Measurements from ENCODE around the gene BHMT2. TPM values are rescaled to one million over a fixed set of nuclear protein-coding genes. Genes with fewer than 3 reads are reported as not detected.

Gene BHMT2
- total and polyA plus RNA-seq, 2 of the 13 experiments (the other 11 are each of a cell fraction or from before 2014, with no cell fraction given), result 13.8 to 18.8 TPM

DNA sequence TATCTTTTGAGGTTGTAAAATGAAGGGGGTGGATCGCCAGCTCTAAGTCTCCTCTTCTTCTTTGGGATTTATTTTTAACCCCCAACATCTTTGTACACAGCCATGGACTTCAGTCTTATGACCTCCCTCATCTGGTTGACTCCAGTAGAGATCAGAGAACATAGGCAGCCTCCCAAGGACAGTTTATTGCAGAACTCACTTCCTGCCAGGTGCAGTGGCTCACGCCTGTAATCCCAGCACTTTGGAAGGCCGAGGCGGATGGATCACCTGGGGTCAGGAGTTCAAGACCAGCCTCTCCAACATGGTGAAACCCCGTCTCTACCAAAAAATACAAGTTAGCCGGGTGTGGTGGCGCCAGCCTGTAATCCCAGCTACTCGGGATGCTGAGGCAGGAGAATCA lies 39.2 kb downstream of the BHMT2 start (continued):
- no peak for TF ChIP-seq ZNF772 (CRISPR knock-in tag; IDR thresholded peaks at IDR 0.05)
- TF ChIP-seq, protein P1, sequence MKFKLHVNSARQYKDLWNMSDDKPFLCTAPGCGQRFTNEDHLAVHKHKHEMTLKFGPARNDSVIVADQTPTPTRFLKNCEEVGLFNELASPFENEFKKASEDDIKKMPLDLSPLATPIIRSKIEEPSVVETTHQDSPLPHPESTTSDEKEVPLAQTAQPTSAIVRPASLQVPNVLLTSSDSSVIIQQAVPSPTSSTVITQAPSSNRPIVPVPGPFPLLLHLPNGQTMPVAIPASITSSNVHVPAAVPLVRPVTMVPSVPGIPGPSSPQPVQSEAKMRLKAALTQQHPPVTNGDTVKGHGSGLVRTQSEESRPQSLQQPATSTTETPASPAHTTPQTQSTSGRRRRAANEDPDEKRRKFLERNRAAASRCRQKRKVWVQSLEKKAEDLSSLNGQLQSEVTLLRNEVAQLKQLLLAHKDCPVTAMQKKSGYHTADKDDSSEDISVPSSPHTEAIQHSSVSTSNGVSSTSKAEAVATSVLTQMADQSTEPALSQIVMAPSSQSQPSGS (CRISPR knock-in tag; IDR thresholded peaks at IDR 0.05), result no peak
- no peak for TF ChIP-seq PCBP1 (IDR thresholded peaks at IDR 0.05; ENCODE audit: borderline replicate concordance, low read depth, low read length)
- no peak for TF ChIP-seq ATAD3A (CRISPR knock-in tag; IDR thresholded peaks at IDR 0.05)
- TF ChIP-seq ZNF496 (CRISPR knock-in tag; IDR thresholded peaks at IDR 0.05; ENCODE audit: insufficient replicate concordance), result no peak
- no peak for TF ChIP-seq MXI1 (IDR thresholded peaks at IDR 0.05; ENCODE audit: borderline replicate concordance, low read depth, low read length)
- TF ChIP-seq MTF2 (CRISPR knock-in tag; IDR thresholded peaks at IDR 0.05; ENCODE audit: borderline replicate concordance), result no peak
- peak; percentile 83 for TF ChIP-seq MEF2D (CRISPR knock-in tag; IDR thresholded peaks at IDR 0.05)
- TF ChIP-seq NONO (IDR thresholded peaks at IDR 0.05), result no peak
- no peak for TF ChIP-seq NONO (CRISPR knock-in tag; conservative IDR thresholded peaks at IDR 0.05)
- no peak for TF ChIP-seq CENPX (CRISPR knock-in tag; IDR thresholded peaks at IDR 0.05)
- no peak for TF ChIP-seq POLR2AphosphoS2 (IDR thresholded peaks at IDR 0.05; ENCODE audit: low read depth, low read length)
- no peak for TF ChIP-seq ZNF207 (IDR thresholded peaks at IDR 0.05; ENCODE audit: borderline replicate concordance)
- no peak for TF ChIP-seq POLR2AphosphoS5 (IDR thresholded peaks at IDR 0.05; ENCODE audit: low read depth, low read length)
- TF ChIP-seq, protein P2, sequence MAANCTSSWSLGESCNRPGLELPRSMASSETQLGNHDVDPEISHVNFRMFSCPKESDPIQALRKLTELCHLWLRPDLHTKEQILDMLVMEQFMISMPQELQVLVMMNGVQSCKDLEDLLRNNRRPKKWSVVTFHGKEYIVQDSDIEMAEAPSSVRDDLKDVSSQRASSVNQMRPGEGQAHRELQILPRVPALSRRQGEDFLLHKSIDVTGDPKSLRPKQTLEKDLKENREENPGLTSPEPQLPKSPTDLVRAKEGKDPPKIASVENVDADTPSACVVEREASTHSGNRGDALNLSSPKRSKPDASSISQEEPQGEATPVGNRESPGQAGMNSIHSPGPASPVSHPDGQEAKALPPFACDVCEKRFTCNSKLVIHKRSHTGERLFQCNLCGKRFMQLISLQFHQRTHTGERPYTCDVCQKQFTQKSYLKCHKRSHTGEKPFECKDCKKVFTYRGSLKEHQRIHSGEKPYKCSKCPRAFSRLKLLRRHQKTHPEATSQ (CRISPR knock-in tag; IDR thresholded peaks at IDR 0.05; ENCODE audit: borderline replicate concordance), result no peak
- no peak for TF ChIP-seq HNRNPH1 (optimal IDR thresholded peaks at IDR 0.05; ENCODE audit: low read depth, low read length)
- TF ChIP-seq MBD4 (IDR thresholded peaks at IDR 0.05; ENCODE audit: borderline replicate concordance, low read length), result no peak
- no peak for TF ChIP-seq CBX2 (IDR thresholded peaks at IDR 0.05; ENCODE audit: low read depth, low read length)
- peak; percentile 71; the same call in 1 of the 2 replicates for TF ChIP-seq CBX2 (CRISPR knock-in tag; IDR thresholded peaks at IDR 0.05; ENCODE audit: low read depth)
- no peak for TF ChIP-seq ZNF264 (CRISPR knock-in tag; IDR thresholded peaks at IDR 0.05)
- TF ChIP-seq ZSCAN12 (CRISPR knock-in tag; IDR thresholded peaks at IDR 0.05), result no peak
- no peak for TF ChIP-seq HOXA5 (CRISPR knock-in tag; IDR thresholded peaks at IDR 0.05)
- TF ChIP-seq, protein P3, sequence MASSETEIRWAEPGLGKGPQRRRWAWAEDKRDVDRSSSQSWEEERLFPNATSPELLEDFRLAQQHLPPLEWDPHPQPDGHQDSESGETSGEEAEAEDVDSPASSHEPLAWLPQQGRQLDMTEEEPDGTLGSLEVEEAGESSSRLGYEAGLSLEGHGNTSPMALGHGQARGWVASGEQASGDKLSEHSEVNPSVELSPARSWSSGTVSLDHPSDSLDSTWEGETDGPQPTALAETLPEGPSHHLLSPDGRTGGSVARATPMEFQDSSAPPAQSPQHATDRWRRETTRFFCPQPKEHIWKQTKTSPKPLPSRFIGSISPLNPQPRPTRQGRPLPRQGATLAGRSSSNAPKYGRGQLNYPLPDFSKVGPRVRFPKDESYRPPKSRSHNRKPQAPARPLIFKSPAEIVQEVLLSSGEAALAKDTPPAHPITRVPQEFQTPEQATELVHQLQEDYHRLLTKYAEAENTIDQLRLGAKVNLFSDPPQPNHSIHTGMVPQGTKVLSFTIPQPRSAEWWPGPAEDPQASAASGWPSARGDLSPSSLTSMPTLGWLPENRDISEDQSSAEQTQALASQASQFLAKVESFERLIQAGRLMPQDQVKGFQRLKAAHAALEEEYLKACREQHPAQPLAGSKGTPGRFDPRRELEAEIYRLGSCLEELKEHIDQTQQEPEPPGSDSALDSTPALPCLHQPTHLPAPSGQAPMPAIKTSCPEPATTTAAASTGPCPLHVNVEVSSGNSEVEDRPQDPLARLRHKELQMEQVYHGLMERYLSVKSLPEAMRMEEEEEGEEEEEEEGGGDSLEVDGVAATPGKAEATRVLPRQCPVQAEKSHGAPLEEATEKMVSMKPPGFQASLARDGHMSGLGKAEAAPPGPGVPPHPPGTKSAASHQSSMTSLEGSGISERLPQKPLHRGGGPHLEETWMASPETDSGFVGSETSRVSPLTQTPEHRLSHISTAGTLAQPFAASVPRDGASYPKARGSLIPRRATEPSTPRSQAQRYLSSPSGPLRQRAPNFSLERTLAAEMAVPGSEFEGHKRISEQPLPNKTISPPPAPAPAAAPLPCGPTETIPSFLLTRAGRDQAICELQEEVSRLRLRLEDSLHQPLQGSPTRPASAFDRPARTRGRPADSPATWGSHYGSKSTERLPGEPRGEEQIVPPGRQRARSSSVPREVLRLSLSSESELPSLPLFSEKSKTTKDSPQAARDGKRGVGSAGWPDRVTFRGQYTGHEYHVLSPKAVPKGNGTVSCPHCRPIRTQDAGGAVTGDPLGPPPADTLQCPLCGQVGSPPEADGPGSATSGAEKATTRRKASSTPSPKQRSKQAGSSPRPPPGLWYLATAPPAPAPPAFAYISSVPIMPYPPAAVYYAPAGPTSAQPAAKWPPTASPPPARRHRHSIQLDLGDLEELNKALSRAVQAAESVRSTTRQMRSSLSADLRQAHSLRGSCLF (CRISPR knock-in tag; IDR thresholded peaks at IDR 0.05; ENCODE audit: borderline replicate concordance), result no peak
- no peak for TF ChIP-seq TP53 (CRISPR knock-in tag; conservative IDR thresholded peaks at IDR 0.05)
- TF ChIP-seq, protein P4, sequence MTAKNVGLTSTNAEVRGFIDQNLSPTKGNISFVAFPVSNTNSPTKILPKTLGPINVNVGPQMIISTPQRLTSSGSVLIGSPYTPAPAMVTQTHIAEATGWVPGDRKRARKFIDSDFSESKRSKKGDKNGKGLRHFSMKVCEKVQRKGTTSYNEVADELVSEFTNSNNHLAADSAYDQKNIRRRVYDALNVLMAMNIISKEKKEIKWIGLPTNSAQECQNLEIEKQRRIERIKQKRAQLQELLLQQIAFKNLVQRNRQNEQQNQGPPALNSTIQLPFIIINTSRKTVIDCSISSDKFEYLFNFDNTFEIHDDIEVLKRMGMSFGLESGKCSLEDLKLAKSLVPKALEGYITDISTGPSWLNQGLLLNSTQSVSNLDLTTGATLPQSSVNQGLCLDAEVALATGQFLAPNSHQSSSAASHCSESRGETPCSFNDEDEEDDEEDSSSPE (CRISPR knock-in tag; IDR thresholded peaks at IDR 0.05), result no peak
